IPS DF 19.7 (cell line): Measurements from ENCODE around the gene DTX1.

ENCODE experiments used
- DNase-seq: peaks from one replicate; pipeline ENCODE4 v3.0.0-alpha.2; 2013; ENCODE audit warnings: low read depth, low spot score

Gene DTX1

DNA sequence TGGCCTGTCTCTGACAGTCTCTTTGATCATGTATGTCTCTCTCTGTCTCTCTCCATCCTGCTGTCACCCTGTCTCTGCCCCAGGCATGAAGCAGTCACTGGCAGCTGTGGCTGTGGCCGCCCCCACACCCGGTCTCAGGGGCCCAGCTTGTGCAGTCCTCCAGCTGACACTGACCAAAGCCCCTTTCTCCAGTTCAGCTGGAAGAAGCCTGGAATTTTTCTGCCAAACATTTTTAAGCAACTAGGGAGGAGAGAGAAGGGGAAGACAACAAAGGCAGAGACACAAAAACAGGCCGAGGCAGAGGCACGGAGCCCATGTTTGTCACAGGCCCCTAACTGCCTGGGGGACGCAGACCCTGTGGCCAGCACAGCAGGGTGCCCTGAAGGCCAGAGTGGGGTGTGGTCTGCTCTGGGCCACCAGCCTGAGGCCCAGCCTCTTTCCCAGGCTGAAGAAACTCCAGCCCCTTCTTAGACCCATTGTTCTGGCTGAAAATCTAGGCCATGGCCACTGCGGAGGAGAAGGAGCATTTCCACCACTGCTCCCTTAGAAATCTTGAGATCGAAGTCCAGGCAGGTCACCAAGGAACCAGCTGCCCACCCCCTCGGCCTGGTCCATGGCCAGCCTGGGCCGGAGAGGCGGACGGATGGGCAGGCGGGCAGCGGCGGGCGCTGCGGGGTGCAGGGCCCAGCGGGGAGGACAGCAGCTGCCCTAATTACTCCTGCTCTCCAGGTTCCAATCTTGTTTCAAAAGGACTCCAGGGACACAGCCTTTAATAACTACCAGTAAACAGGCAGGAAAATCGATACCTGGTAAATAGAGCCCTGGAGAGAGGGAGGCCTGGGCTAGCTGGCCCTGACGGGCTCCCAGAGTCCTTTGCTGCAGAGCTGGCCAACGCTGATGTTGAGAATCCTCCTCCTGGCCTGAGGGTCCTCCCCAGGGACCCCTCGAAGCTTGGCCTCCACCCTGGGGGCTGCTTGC is 14.9 kb downstream of the DTX1 start:
- no peak for DNase-seq

GRCh38 chr12:113072136-113072535 is 15.6 kb downstream of the DTX1 start:
- no peak for DNase-seq

DNA sequence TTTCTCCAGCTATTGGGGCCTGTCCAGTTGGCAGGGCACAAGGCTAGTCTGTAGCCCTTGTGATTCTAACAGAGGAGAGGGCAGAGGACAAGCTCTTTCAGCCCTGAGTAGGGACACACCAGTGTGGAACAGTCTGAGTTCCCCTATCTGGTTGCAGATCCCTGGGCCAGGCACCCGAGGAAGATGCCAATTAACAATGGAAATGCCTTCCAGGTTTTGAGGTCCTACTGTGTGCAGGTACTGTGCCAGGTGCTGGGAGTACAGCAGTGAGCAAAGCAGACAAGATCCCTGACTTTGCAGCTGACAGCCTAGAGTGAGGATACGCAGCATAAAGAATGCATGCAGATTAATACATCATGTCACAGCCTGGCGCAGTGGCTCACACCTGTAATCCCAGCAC is 17.1 kb downstream of the DTX1 start:
- DNase-seq: no peak

DNA sequence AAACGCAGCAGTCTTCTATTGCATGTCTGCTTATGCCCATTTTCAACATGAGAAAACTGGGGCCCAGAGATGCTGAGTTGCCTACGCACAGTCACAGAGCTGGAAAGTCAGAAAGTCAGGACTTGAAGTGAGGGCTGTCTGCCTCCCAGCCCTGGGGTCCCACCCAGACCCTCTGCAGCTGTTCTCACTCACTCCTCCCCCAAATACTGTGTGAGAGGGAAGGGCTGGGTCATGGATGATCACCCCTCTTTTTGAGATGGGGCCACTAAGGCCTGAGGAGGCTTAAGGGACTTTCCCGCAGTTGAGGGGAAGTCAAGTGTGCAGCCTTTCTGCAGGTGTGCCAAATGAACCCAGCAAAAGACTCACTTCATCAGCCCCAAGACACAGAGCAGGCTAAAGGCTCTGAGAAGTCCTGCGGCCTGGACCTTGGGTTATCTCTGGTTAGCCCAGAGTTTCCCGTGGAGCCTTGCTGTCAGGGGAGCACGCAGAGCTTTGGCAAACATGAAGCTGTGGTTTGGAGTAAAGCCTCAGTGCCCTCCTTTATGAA is 18.7 kb downstream of the DTX1 start:
- no peak for DNase-seq

DNA sequence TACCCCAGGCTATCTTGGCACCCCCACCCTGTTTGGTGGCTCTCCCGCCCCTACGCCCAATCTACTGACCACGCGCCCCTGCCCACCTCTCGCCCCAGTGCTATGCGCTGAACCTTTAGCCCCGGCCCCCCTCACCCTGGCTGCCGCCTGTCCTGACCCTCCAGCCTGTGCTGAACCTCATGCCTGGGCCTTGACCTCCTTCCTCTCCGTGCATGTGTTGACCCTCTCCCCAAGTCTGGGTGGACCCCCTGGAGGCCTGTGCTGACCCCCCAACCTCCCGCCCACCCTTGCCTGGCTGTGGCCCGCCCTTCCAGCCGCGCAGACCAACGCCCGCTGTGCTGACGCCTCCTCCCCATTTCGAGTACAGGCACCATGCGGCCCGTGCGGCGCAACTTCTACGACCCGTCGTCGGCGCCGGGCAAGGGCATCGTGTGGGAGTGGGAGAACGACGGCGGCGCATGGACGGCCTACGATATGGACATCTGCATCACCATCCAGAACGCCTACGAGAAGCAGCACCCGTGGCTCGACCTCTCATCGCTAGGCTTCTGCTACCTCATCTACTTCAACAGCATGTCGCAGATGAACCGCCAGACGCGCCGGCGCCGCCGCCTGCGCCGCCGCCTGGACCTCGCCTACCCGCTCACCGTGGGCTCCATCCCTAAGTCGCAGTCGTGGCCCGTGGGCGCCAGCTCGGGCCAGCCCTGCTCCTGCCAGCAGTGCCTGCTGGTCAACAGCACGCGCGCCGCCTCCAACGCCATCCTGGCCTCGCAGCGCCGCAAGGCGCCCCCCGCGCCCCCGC is 20.7 kb downstream of the DTX1 start:
- DNase-seq: no peak

DNA sequence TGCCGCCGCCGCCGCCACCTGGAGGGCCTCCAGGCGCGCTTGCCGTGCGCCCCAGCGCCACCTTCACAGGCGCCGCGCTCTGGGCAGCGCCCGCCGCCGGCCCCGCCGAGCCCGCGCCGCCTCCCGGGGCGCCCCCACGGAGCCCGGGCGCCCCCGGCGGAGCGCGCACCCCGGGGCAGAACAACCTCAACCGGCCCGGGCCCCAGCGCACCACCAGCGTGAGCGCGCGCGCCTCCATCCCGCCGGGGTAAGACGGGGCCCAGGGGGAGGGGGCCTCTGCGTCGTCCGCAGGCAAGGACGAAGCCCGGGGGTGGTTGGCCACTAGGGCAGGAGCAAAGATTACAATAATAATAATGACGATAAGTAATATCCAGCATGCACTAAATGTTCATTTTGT is 21.3 kb downstream of the DTX1 start:
- DNase-seq: no peak

- DNase-seq: no peak
Observed at GRCh38 chr12:113081873-113082272, 25.3 kb downstream of the DTX1 start.

- DNase-seq: no peak
Observed at GRCh38 chr12:113082486-113083148, 26.1 kb downstream of the DTX1 start.

DNA sequence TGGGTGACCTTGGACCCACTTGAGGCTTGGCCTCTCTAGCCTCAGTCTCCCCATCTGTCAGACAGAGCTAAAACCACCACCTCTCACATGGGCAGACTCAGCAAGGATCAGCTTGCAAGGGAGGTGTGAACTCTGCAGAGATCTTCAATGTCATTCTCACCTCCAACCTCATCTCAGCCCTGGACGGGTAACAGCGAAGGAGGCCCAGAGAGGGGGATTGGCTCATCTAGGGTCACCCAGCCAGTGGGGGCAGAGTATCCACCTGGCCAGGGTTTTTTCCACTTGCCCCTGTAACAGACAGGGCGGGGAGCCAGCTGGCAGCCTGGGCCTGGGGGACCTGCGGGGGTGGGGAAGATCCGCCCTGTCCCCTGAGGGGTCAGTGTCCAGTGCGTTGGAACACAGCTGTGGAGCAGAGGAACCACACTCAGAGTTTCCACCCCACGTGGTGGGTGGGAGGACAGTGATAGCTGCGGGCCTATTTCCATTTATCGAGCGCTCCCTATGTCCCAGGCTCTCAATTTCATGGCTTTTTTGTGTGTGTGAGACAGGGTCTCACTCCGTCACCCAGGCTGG is 27.4 kb downstream of the DTX1 start:
- DNase-seq: no peak

DNA sequence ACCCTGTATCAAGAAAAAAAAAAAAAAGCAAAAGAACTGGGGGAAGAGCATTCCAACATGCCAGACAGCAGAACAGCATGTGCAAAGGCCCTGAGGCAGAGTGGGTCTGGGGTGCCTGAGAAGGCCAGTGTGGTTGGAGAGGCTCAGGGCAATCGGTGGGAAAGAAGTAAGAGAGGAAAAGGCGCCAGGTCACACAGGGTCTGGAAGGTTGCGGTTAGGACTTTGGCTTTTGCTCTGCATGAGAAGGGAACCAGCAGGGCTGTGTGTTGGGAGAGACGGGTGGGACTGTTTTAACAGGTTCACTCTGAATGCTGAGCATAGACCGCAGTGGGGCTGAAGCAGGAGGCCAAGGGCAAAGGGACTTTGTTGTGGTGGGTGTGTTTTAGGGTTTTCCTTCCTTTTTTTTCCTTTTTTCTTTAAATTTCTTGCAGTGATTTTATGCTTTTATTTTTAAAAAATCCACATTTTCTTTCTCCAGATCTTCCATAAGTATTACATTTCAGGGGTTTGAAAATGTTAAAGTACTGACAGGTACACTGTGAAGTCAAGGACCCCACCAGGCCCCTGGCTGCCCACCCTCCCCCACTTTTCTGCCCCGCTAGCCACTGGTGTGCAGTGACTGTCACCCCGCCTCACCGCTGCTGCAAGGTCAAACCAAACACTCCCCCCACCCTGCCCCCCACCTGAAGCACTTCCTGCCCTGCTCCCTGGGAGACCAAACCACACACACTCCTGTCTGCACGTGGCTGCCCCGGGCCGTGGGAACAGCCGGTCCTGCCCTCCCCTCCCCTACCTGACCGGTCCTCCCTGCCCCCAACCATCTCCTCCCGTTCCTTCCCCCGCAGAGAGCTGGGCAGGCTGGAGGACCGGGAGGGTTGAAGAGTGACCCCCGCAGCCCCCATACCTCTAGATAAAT is 30.0 kb downstream of the DTX1 start:
- no peak for DNase-seq

- no peak for DNase-seq
Observed at GRCh38 chr12:113087193-113087592, 30.7 kb downstream of the DTX1 start.

GRCh38 chr12:113088037-113088436 is 31.5 kb downstream of the DTX1 start:
- DNase-seq: no peak

DNA sequence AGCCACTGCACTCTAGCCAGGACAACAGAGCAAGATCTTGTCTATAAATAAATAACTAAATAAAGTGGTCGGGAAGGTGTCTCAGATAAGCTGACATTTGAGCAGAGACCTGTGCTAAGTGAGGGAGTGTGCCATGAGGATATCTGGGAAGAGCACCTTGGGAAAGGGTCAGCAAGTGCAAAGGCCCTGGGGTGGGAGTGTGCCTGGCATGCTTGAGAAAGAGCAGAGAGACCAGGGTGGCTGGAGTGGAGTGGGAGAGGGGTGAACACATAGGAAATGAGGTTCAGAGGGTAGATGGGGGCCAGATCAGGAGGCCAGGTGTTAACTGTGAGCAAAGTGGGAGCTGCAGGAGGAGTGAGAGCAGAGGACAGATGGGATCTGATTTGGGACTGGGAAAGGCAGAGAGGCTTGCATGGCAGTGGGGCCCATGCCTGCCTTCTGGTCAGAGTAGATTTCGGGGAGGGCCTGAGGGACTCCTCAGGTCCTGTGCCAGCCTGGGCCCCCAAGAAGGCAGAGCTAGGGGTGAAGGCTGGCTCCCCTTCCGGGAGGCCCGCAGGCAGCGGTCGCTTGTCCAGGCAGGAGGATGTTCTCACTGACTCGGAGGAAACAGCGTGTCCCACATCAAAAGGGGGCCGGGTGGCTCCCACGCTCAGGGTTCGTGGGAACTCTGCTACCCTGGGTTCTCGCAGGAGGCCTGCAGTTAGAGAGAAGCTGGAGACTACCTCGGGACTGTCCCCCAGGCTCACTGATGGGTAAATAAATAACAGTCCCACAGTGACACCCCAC is 32.6 kb downstream of the DTX1 start:
- no peak for DNase-seq

GRCh38 chr12:113089839-113090238 is 33.3 kb downstream of the DTX1 start:
- no peak for DNase-seq

GRCh38 chr12:113090740-113091139 is 34.2 kb downstream of the DTX1 start:
- no peak for DNase-seq

GRCh38 chr12:113091506-113091905 is 35.0 kb downstream of the DTX1 start:
- no peak for DNase-seq

GRCh38 chr12:113092607-113093408 is 36.3 kb downstream of the DTX1 start:
- DNase-seq: no peak

DNA sequence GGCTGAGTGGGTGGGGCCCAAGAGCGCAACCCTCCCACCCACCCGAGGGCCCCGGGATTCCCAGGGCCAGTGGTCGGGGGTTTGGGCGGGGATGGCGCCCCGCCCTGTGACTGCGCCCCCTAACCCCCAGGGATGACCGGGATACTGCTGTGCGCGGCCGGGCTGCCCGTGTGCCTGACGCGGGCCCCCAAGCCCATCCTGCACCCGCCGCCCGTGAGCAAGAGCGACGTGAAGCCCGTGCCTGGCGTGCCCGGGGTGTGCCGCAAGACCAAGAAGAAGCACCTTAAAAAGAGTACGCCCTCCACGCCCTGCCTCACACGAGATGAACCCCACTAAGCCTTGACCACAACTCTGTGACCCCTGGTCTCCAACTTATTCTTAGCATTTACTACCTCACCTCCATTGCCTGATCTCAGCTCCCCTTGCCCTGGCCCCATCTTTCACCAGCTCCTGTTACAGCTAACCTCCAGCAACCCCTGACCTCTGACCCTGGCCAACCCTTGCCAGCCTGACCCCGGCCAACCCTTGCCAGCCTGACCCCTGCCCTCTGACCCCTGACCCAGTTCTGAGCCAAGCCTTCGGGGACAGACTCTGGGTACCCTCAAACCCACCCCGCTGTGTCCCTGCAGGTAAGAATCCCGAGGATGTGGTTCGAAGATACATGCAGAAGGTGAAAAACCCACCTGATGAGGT is 37.0 kb downstream of the DTX1 start:
- DNase-seq: no peak
